ENCODE data around the gene CIBAR2. TPM values are rescaled to one million over a fixed set of nuclear protein-coding genes. Genes with fewer than 3 reads are reported as not detected.

CIBAR2 gene
- total and polyA plus RNA-seq, 10 of the 15 experiments (the other 5 are each of a cell fraction or from before 2014, with no cell fraction given): 0.05 to 0.16 (median 0.07) TPM; not detected in 7

DNA sequence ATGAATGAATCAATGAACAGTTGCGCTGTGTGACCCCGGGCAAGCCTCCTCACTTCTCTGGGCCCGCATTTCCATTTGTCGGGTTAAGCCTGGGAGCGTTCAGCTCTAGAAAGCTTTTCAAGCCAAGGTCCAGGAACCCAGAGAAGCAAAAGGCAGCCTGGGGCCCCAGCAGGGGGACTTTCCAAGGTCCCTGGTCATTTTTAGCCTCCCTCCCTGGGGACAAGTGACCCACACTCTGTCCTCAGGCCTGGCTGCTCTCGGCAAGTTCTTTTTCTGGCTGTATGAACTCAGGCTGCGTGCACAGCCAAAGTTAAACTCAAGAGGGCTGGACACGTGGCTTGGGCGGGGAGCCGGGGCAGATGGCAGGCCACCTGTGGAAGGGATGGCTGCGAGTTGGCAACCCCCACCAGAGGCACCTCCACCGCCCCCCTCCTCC lies 41.4 kb upstream of the CIBAR2 start (continued):
- TF ChIP-seq MTA3 (IDR thresholded peaks at IDR 0.05; ENCODE audit: borderline replicate concordance, low read length) (no peak), ZNF24 (IDR thresholded peaks at IDR 0.05) (peak; percentile 70; the same call in 1 of the 2 replicates), ZBED1 (IDR thresholded peaks at IDR 0.05; ENCODE audit: borderline replicate concordance) (no peak), STAT3 (IDR thresholded peaks at IDR 0.05; ENCODE audit: low read depth, low read length) (no peak), KDM1A (IDR thresholded peaks at IDR 0.05; ENCODE audit: borderline replicate concordance) (no peak), GATAD2B (conservative IDR thresholded peaks at IDR 0.05; ENCODE audit: low read depth) (0 out of 2 replicates have a peak, but pooled peaks have one; percentile 53), NR2F1 (conservative IDR thresholded peaks at IDR 0.05) (peak; percentile 45; the same call in 1 of the 2 replicates), MYC (IDR thresholded peaks at IDR 0.05; ENCODE audit: insufficient read depth, insufficient read length, insufficient replicate concordance, low read length, severe bottlenecking) (no peak), CREM (IDR thresholded peaks at IDR 0.05; ENCODE audit: low read depth) (peak; percentile 17; the same call in 1 of the 2 replicates), YY1 (IDR thresholded peaks at IDR 0.05; ENCODE audit: low read depth, low read length) (0 out of 2 replicates have a peak, but pooled peaks have one; percentile 28), IKZF1 (conservative IDR thresholded peaks at IDR 0.05) (peak; percentile 48), RAD51 (IDR thresholded peaks at IDR 0.05) (peak; percentile 32; the same call in 1 of the 2 replicates), KAT2A (conservative IDR thresholded peaks at IDR 0.05; ENCODE audit: control insufficient read depth, low read depth, low read length) (no peak), MEF2B (IDR thresholded peaks at IDR 0.05; ENCODE audit: partially characterized antibody, poor library complexity, severe bottlenecking) (peak; percentile 83)
- TF ChIP-seq, protein P1, sequence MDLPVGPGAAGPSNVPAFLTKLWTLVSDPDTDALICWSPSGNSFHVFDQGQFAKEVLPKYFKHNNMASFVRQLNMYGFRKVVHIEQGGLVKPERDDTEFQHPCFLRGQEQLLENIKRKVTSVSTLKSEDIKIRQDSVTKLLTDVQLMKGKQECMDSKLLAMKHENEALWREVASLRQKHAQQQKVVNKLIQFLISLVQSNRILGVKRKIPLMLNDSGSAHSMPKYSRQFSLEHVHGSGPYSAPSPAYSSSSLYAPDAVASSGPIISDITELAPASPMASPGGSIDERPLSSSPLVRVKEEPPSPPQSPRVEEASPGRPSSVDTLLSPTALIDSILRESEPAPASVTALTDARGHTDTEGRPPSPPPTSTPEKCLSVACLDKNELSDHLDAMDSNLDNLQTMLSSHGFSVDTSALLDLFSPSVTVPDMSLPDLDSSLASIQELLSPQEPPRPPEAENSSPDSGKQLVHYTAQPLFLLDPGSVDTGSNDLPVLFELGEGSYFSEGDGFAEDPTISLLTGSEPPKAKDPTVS (IDR thresholded peaks at IDR 0.05; ENCODE audit: low read depth, low read length): no peak
- TF ChIP-seq, protein P2, sequence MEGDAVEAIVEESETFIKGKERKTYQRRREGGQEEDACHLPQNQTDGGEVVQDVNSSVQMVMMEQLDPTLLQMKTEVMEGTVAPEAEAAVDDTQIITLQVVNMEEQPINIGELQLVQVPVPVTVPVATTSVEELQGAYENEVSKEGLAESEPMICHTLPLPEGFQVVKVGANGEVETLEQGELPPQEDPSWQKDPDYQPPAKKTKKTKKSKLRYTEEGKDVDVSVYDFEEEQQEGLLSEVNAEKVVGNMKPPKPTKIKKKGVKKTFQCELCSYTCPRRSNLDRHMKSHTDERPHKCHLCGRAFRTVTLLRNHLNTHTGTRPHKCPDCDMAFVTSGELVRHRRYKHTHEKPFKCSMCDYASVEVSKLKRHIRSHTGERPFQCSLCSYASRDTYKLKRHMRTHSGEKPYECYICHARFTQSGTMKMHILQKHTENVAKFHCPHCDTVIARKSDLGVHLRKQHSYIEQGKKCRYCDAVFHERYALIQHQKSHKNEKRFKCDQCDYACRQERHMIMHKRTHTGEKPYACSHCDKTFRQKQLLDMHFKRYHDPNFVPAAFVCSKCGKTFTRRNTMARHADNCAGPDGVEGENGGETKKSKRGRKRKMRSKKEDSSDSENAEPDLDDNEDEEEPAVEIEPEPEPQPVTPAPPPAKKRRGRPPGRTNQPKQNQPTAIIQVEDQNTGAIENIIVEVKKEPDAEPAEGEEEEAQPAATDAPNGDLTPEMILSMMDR (IDR thresholded peaks at IDR 0.05 in 2 of 3, conservative IDR thresholded peaks at IDR 0.05 in 1 of 3; ENCODE audit: control insufficient read depth in 2 of 3, extremely low read depth in 1 of 3, insufficient read depth in 1 of 3, low read depth in 3 of 3, low read length in 3 of 3): no peak
- TF ChIP-seq, protein P3, sequence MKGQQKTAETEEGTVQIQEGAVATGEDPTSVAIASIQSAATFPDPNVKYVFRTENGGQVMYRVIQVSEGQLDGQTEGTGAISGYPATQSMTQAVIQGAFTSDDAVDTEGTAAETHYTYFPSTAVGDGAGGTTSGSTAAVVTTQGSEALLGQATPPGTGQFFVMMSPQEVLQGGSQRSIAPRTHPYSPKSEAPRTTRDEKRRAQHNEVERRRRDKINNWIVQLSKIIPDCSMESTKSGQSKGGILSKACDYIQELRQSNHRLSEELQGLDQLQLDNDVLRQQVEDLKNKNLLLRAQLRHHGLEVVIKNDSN (IDR thresholded peaks at IDR 0.05; ENCODE audit: borderline replicate concordance, extremely low read length, insufficient read depth, low read depth, low read length): peak; percentile 41
- TF ChIP-seq, protein P4, sequence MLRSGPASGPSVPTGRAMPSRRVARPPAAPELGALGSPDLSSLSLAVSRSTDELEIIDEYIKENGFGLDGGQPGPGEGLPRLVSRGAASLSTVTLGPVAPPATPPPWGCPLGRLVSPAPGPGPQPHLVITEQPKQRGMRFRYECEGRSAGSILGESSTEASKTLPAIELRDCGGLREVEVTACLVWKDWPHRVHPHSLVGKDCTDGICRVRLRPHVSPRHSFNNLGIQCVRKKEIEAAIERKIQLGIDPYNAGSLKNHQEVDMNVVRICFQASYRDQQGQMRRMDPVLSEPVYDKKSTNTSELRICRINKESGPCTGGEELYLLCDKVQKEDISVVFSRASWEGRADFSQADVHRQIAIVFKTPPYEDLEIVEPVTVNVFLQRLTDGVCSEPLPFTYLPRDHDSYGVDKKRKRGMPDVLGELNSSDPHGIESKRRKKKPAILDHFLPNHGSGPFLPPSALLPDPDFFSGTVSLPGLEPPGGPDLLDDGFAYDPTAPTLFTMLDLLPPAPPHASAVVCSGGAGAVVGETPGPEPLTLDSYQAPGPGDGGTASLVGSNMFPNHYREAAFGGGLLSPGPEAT (IDR thresholded peaks at IDR 0.05; ENCODE audit: low read depth): peak; percentile 60; the same call in 1 of the 2 replicates
